Measurements from ENCODE around the gene BTN3A1. TPM values are rescaled to one million over a fixed set of nuclear protein-coding genes. Genes with fewer than 3 reads are reported as not detected.

The BTN3A1 gene
- total RNA-seq, 4 donors from 2014 or later: 12.3 to 29.3 (median 16.6) TPM

DNA sequence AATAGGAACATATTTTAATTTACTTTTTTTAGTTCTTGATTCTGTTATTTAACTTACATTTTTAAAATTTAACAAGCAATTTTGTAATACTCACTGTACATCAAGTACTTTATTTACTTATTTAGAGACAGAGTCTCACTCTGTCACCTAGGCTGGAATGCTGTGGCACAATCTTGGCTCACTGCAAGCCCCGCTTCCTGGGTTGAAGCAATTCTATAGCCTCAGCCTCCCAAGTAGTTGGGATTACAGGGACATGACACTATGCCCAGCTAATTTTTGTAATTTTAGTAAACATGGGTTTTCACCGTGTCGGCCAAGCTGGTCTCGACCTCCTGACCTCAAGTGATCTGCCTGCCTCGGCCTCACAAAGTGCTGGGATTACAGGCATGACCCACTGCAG lies 45.2 kb downstream of the BTN3A1 start:
- no peak for TF ChIP-seq EP300 (IDR thresholded peaks at IDR 0.05)
- no peak for TF ChIP-seq POLR2A (IDR thresholded peaks at IDR 0.05)
- TF ChIP-seq, protein P1, sequence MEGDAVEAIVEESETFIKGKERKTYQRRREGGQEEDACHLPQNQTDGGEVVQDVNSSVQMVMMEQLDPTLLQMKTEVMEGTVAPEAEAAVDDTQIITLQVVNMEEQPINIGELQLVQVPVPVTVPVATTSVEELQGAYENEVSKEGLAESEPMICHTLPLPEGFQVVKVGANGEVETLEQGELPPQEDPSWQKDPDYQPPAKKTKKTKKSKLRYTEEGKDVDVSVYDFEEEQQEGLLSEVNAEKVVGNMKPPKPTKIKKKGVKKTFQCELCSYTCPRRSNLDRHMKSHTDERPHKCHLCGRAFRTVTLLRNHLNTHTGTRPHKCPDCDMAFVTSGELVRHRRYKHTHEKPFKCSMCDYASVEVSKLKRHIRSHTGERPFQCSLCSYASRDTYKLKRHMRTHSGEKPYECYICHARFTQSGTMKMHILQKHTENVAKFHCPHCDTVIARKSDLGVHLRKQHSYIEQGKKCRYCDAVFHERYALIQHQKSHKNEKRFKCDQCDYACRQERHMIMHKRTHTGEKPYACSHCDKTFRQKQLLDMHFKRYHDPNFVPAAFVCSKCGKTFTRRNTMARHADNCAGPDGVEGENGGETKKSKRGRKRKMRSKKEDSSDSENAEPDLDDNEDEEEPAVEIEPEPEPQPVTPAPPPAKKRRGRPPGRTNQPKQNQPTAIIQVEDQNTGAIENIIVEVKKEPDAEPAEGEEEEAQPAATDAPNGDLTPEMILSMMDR (IDR thresholded peaks at IDR 0.05): no peak
- Histone ChIP-seq H3K4me3 (no peak overlapping the region), H3K9me3 (no peaks in the 10 kb centered on the region), H3K36me3 (peaks cover 0 to 80% (median 3%) of the 10 kb centered on the region in 3 donors), H3K27me3 (no peaks in the 10 kb centered on the region), H3K27ac (no peak overlapping the region), H3K4me1 (peaks cover 0 to under 1% (median 0%) of the 10 kb centered on the region in 4 donors)
- DNase-seq (ENCODE audit: low spot score in 2 of 2): no peak
- WGBS, 2 donors: 67 to 70% methylated on average over 5 of the region's 5 CpGs

DNA sequence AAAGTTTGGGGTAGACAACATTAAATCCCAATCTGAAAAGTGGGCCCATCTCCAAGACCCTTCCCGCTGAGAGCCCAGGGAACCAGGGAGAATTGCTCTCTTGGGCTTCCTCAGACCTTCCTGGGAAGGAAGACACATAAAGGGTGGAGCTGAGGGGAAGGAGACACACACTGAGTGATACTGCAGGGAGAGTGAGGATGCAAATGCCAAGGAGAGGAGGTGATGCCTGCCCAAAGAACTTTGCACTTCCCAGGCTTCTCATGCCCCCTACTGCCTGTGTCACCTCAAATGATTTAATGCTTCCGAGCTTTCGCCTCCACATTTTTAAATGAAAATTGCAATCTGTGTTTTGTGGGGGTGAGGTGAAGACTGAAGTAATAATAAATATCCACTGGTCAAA lies 48.2 kb downstream of the BTN3A1 start:
- TF ChIP-seq, protein P1 (IDR thresholded peaks at IDR 0.05): no peak
- no peak for TF ChIP-seq POLR2A (IDR thresholded peaks at IDR 0.05)
- no peak for TF ChIP-seq EP300 (IDR thresholded peaks at IDR 0.05)
- no peaks in the 10 kb centered on the region for H3K9me3 ChIP-seq
- no peaks in the 10 kb centered on the region for H3K4me1 ChIP-seq
- H3K4me3 ChIP-seq: no peak overlapping the region
- 86 to 99% methylated on average over 3 of the region's 3 CpGs for WGBS, 2 donors
- H3K36me3 ChIP-seq: peaks cover 0 to 69% (median 3%) of the 10 kb centered on the region in 3 donors
- no peaks in the 10 kb centered on the region for H3K27me3 ChIP-seq
- no peak overlapping the region for H3K27ac ChIP-seq
- DNase-seq (ENCODE audit: low spot score in 2 of 2): no peak

DNA sequence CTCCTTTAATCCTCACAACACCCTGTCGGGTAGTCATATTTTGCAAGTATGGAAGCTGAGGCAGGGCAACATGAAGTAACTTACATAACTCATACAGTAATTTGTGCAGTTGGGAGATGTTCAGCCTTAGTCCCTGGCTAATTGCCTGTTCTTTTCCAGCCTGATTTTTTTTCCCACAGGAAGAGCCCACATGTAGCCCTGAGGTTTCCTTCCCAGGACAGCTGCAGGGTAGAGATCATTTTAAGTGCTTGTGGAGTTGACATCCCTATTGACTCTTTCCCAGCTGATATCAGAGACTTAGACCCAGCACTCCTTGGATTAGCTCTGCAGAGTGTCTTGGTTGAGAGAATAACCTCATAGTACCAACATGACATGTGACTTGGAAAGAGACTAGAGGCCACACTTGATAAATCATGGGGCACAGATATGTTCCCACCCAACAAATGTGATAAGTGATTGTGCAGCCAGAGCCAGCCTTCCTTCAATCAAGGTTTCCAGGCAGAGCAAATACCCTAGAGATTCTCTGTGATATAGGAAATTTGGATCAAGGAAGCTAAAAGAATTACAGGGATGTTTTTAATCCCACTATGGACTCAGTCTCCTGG lies 50.7 kb downstream of the BTN3A1 start:
- Histone ChIP-seq H3K27me3 (no peaks in the 10 kb centered on the region), H3K27ac (no peak overlapping the region), H3K4me1 (peaks cover 0 to 7% (median 0%) of the 10 kb centered on the region in 4 donors), H3K4me3 (no peak overlapping the region), H3K9me3 (no peaks in the 10 kb centered on the region), H3K36me3 (peaks cover 0 to 44% (median 3%) of the 10 kb centered on the region in 3 donors)
- DNase-seq (ENCODE audit: low spot score in 2 of 2): no peak
- TF ChIP-seq POLR2A (IDR thresholded peaks at IDR 0.05) (no peak), EP300 (IDR thresholded peaks at IDR 0.05) (no peak)
- TF ChIP-seq, protein P1 (IDR thresholded peaks at IDR 0.05): no peak
- WGBS, 2 donors: 76 to 81% methylated on average over 1 of the region's 1 CpG

DNA sequence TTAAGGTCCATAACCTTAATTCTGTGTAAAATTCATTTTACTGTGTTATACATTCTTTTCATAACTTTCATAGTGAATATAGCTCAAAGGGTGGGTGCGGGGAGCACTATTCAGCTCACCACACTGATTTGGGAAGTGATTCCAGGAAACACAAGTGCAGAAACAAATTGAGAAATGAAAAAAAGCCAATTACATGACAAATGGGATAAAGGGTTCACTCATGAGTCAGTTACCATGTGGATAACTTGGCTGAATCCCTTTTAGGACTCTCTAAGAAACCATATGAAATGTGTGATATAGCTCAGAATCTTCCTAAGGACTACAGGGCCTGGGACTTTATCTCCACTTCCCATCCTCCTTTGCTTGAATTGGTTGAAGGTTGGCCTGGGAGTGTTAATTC lies 52.6 kb downstream of the BTN3A1 start:
- peaks cover 0 to 18% (median 9%) of the 10 kb centered on the region in 4 donors for H3K4me1 ChIP-seq
- no peak overlapping the region for H3K27ac ChIP-seq
- H3K27me3 ChIP-seq: no peaks in the 10 kb centered on the region
- WGBS, 2 donors: 85 to 93% methylated on average over 1 of the region's 1 CpG
- TF ChIP-seq, protein P1 (IDR thresholded peaks at IDR 0.05): no peak
- TF ChIP-seq EP300 (IDR thresholded peaks at IDR 0.05): no peak
- DNase-seq (ENCODE audit: low spot score in 2 of 2): no peak
- H3K36me3 ChIP-seq: peaks cover 0 to 26% (median 1%) of the 10 kb centered on the region in 3 donors
- no peaks in the 10 kb centered on the region for H3K9me3 ChIP-seq
- no peak overlapping the region for H3K4me3 ChIP-seq

DNA sequence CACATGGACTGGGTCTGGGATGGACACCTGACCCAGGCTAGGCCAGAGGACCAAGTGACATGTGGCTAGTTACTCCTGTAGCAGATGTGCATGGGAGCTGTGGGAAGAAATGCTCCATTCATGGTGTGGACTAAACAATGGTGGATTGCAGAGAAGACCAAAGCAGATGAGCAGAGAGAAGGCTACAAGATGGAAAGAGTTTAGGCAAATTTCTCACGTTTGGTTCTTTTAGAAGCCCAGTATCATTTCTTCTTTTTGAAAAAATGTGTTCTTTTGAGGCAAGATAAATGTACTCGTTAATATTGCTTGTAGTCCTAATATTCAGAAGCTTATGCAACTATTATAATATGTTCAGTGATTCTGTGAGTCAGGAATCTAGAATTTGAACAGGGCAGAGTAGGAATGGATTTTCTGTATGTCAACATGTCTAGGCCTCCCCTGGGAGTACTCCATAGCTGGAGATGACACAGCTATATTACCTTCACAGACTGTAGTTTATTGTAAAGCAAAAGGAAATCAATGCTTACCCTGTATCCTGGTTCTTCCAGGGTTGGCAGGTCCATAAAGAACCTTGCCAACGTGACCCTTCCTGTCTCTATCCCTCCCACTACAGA lies 53.4 kb downstream of the BTN3A1 start:
- H3K4me3 ChIP-seq: no peak overlapping the region
- no peaks in the 10 kb centered on the region for H3K27me3 ChIP-seq
- no peak for TF ChIP-seq POLR2A (IDR thresholded peaks at IDR 0.05)
- TF ChIP-seq EP300 (IDR thresholded peaks at IDR 0.05): no peak
- TF ChIP-seq, protein P1 (IDR thresholded peaks at IDR 0.05): no peak
- no peak overlapping the region for H3K27ac ChIP-seq
- WGBS, 2 donors: 90 to 93% methylated on average over 3 of the region's 3 CpGs
- no peak for DNase-seq (ENCODE audit: low spot score in 2 of 2)
- no peaks in the 10 kb centered on the region for H3K9me3 ChIP-seq
- H3K4me1 ChIP-seq: peaks cover 0 to 27% (median 17%) of the 10 kb centered on the region in 4 donors
- peaks cover 0 to 26% (median 0%) of the 10 kb centered on the region in 3 donors for H3K36me3 ChIP-seq

Measured in tibial nerve (tissue), 4 donors.